GM18526 (cell line): ENCODE data around the gene IFI27L2.

Source experiments
- POLR2A ChIP-seq: IDR thresholded peaks from 3 replicates; pipeline ENCODE4 v1.6.1; 2011; ENCODE audit not compliant: insufficient read length; ENCODE audit errors: extremely low read depth

Gene IFI27L2

DNA sequence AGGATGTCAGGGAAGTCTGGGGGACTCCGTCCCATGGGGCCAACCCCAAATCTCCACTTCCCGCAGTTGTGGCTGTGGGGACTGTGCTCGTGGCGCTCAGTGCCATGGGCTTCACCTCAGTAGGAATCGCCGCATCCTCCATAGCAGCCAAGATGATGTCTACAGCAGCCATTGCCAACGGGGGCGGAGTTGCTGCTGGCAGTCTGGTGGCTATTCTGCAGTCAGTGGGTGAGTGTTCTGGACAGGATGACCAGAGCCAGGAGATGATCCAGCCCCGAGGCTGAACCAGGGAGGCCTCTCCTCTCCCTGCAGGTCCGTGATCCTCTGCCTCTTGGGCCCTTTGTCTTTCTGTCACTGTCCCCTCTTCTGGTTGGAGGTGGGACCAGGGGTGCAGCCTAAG is 27.7 kb downstream of the IFI27L2 start:
- no peak for TF ChIP-seq POLR2A

GRCh38 chr14:94100847-94101246 is 28.6 kb downstream of the IFI27L2 start:
- TF ChIP-seq POLR2A = no peak

- no peak for TF ChIP-seq POLR2A
Observed at GRCh38 chr14:94099006-94099405, 30.4 kb downstream of the IFI27L2 start.

GRCh38 chr14:94098326-94098992 is 30.9 kb downstream of the IFI27L2 start:
- no peak for TF ChIP-seq POLR2A

- no peak for TF ChIP-seq POLR2A
Observed at GRCh38 chr14:94097091-94097490, 32.3 kb downstream of the IFI27L2 start.

GRCh38 chr14:94093418-94093817 is 36.0 kb downstream of the IFI27L2 start:
- TF ChIP-seq POLR2A = no peak

GRCh38 chr14:94089479-94089878 is 39.9 kb downstream of the IFI27L2 start:
- no peak for TF ChIP-seq POLR2A

DNA sequence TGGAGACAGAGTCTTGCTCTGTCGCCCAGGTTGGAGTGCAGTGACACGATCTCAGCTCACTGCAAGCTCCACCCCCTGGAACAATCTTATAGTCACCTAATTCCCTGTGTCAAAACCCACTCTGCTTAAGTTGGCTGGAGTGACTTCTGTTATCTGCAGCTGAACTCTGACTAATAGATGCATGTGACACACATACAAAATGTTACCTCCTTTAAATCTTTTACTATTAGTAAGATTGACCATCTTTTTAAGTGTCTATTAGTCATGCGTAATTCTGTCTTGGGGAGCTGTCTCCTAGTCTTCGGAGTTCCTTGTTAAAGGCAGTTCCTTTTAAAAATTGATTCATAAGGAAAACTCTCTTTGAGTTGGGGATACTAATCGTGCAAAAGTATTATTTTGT is 40.9 kb downstream of the IFI27L2 start:
- TF ChIP-seq POLR2A = no peak

- TF ChIP-seq POLR2A = no peak
Observed at GRCh38 chr14:94087891-94088290, 41.5 kb downstream of the IFI27L2 start.

GRCh38 chr14:94081386-94081820 is 48.0 kb downstream of the IFI27L2 start:
- no peak for TF ChIP-seq POLR2A

- peak; percentile 92 for TF ChIP-seq POLR2A
Observed at GRCh38 chr14:94080621-94081385, 48.6 kb downstream of the IFI27L2 start, which contains the start of the genes DDX24 and IFI27L1. DDX24 (minus strand) TSS chr14:94081202; CDS start chr14:94079742, 1,460 bp downstream. IFI27L1 (plus strand) TSS chr14:94081310; CDS start chr14:94096938, 15,628 bp downstream.

DNA sequence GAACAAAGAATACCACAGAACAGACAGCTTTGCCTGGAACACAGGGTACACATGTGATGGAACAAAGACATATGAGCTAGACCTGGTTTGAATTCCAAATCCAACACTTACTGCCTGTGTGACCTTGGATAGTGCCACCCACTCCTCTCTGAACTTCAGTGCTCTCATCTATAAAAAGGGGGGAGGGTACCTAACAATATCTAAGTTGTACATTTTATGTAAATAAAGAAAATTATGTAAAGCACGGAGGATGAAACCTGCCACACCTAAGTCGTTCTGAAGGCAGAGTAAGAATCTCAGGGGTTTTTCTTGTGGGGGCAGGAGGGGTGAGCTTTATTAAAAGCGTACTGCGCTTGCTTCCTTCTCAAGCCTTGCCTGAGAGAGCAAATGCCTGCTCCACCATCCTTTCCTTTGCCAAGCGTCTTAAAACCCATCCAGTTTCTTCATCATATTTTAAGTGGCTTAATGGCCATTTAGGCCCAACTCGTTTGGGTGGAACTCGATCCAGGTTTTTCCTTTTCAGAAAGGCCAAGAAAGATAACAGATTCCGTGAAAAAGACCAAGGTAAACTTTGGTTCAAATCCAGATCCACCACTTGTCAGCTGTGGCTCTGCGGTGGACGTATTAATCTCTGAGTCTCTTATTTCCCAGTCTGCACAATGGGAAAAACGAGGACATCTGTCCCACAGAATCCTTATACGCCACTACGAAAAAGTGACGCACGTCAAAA is 49.3 kb downstream of the IFI27L2 start:
- TF ChIP-seq POLR2A = no peak

GRCh38 chr14:94077823-94078222 is 51.6 kb downstream of the IFI27L2 start:
- no peak for TF ChIP-seq POLR2A
